Skeletal muscle tissue (tissue), 4 donors: ENCODE results near the gene ITIH2. TPM values are rescaled to one million over a fixed set of nuclear protein-coding genes. Genes with fewer than 3 reads are reported as not detected.
"Not testable (repeated sequence)": the region's sequence is repeated elsewhere in the genome, so short reads cannot be mapped to it uniquely, and the experiment has no call there.

Experiments used
- H3K27ac ChIP-seq: one replicate; pipeline ENCODE4 v1.7.0; 2013; ENCODE audit warnings: mild to moderate bottlenecking, low read depth, low read length, inconsistent platforms
- H3K27me3 ChIP-seq, 3 donors: one replicate each; pipeline ENCODE4 v1.7.0; 2013; ENCODE audit warnings: low read length in 3 of 3; ENCODE audit not compliant: control insufficient read depth in 3 of 3, insufficient read depth in 3 of 3
- H3K36me3 ChIP-seq, 3 donors: one replicate each; pipeline ENCODE4 v1.7.0; 2013; ENCODE audit warnings: low read length in 3 of 3; ENCODE audit not compliant: control insufficient read depth in 3 of 3, insufficient read depth in 3 of 3
- H3K4me1 ChIP-seq, 3 donors: one replicate each; pipeline ENCODE4 v1.7.0; 2013; ENCODE audit warnings: low read length in 3 of 3, mild to moderate bottlenecking in 3 of 3; ENCODE audit not compliant: control insufficient read depth in 3 of 3, insufficient read depth in 3 of 3
- H3K4me3 ChIP-seq, 3 donors: one replicate each; pipeline ENCODE4 v1.7.0; 2013; ENCODE audit warnings: low read length in 3 of 3
- H3K9ac ChIP-seq, 3 donors: one replicate each; pipeline ENCODE4 v1.7.0; 2013; ENCODE audit warnings: low read length in 3 of 3, mild to moderate bottlenecking in 3 of 3, moderate library complexity in 2 of 3, low read depth in 1 of 3
- H3K9me3 ChIP-seq, 3 donors: one replicate each; pipeline ENCODE4 v1.7.0; 2013; ENCODE audit warnings: low read length in 3 of 3; ENCODE audit not compliant: control insufficient read depth in 3 of 3
- total RNA-seq: library from RNA; depleted of rRNA; stranded (reverse); fragments of >200 nt; gene quantifications from one replicate; pipeline ENCODE4 v1.2.3, GENCODE V29; 2014
- donor health status: Osteomylitis.

Gene ITIH2
- total RNA-seq, 1 donor from 2014 or later, result 1.6 TPM

DNA sequence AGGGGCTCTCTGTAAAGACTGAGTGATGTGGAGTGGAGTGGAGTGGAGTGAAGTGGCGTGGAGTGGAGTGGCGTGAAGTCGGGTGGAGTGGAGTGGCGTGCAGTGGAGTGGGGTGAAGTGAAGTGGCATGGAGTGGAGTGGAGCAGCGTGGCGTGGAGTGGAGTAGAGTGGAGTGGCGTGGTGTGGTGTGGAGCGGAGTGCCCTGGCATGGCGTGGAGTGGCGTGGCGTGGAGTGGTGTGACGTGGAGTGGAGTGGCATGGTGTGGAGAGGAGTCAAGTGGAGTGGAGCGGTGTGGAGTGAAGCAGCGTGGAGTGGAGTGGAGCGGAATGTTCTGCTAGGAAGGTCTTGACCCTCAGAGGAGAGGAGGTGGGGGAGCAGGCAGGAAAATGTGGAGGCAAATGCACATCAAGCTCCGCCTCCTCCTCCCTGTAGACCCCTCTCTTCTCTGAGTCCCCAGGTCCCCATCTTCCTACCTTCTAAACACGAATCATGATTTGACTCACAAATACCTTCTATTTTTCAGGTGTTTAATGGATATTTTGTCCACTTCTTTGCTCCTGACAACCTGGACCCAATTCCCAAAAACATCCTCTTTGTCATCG is 19.9 kb downstream of the ITIH2 start:
- no peaks in the 10 kb centered on the region for H3K4me1 ChIP-seq
- H3K27me3 ChIP-seq, result peaks cover 0 to 3% (median under 1%) of the 10 kb centered on the region in 3 donors
- no peak overlapping the region for H3K27ac ChIP-seq
- no peak overlapping the region for H3K9ac ChIP-seq
- H3K36me3 ChIP-seq, result no peaks in the 10 kb centered on the region
- no peak overlapping the region for H3K4me3 ChIP-seq
- no peaks in the 10 kb centered on the region for H3K9me3 ChIP-seq

DNA sequence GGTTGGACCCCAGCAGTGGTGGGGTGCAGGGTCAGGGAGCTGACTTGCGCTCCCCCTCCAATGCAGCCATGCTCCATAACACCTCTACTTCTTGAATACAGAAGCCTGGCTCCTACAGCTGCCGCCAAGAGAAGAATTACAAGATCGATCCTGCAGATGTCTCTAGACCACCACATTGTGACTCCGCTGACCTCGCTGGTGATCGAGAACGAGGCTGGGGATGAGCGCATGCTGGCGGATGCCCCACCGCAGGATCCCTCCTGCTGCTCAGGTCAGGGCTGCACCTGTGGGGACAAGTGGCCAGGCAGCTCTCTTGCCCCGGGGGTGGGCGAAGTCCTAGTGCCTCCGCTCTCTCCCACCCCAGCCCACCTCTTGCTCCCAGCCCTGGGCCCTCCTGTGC is 31.7 kb downstream of the ITIH2 start:
- Histone ChIP-seq H3K4me3 (no peak overlapping the region), H3K36me3 (no peaks in the 10 kb centered on the region), H3K9ac (no peak overlapping the region), H3K4me1 (no peaks in the 10 kb centered on the region), H3K27ac (no peak overlapping the region), H3K9me3 (no peaks in the 10 kb centered on the region), H3K27me3 (no peaks in the 10 kb centered on the region)

DNA sequence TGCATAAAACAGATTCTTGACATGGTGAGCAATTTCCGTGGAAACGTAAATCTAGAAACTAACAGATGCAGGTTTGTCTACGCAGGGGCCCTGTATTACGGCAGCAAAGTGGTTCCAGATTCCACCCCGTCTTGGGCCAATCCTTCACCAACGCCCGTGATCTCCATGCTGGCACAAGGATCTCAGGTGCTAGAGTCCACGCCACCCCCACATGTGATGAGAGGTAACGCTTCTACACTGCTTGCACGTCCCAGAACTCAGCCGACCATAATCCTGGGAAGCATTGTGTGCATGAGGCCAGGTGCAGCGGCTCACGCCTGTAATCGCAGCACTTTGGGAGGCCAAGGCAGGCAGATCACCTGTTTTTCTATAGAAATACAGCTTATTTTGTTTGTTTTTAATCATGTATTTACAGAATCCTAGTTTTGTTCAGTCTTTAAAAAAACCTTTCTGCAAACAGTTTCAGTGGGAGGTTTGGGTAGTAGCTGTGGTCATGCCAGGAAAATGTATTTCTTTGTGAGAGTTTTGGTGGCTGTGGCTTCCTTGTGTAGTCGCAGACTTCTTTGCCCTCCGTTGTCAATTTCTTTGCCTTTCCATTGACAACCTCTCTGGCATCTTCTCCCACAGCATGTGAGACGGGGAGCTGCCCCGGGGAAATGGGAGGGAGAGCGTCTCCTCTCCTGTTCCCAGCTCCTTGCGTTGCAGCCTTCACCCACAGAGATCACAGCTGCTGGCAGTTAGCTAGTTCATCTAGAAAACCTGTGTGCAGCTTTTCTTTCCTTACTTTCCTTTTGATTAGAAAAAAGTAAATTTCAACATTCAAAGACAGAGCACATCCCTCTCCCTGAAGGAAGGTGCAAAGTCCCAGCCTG is 35.7 kb downstream of the ITIH2 start:
- no peaks in the 10 kb centered on the region for H3K36me3 ChIP-seq
- H3K9me3 ChIP-seq, result no peaks in the 10 kb centered on the region
- H3K9ac ChIP-seq, result no peak overlapping the region
- H3K4me1 ChIP-seq, result no peaks in the 10 kb centered on the region
- H3K27ac ChIP-seq, result no peak overlapping the region
- H3K4me3 ChIP-seq, result no peak overlapping the region
- no peaks in the 10 kb centered on the region for H3K27me3 ChIP-seq

DNA sequence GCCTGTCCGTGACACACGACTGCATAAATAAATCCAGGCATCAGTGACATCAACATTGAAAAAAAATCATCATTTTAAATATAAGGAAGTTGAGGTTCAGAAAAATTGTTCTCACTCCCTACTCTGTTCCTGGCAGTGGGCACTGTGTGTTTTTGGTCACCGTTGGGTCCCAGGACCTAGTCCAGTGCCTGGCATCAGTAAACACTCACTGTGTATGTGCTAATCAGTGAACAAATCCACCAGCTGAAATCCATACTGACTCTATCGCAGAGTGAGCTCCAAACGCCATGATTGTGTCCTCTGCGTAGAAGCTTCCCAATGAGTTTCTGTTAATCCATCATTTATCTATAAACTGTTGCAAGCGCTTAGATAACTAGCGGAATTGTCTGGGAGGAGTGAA is 41.2 kb downstream of the ITIH2 start:
- Histone ChIP-seq H3K36me3 (no peaks in the 10 kb centered on the region), H3K9me3 (no peaks in the 10 kb centered on the region), H3K27me3 (no peaks in the 10 kb centered on the region), H3K9ac (no peak overlapping the region), H3K27ac (no peak overlapping the region), H3K4me3 (no peak overlapping the region), H3K4me1 (no peaks in the 10 kb centered on the region)

DNA sequence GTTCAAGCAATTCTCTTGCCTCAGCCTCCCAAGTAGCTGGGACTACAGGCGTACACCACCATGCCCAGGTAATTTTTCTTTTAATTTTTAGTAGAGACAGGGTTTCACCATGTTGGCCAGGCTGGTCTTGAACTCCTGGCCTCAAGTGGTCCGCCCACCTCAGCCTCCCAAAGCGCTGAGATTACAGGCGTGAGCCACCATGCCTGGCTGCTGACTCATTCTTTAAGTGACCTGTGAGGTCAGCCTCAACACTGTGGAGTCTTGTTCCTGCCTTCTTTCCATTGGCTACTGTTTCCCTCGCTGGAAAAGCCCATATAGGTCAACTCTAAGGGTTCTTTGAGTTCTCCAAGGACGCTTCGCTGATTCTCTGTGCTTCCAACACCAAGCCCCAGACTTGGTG is 45.5 kb downstream of the ITIH2 start:
- not testable (repeated sequence) for H3K9me3 ChIP-seq, H3K9ac ChIP-seq, H3K4me1 ChIP-seq, H3K27me3 ChIP-seq, H3K27ac ChIP-seq, H3K4me3 ChIP-seq
- peaks cover 7 to 16% (median 10%) of the 10 kb centered on the region in 3 donors for H3K36me3 ChIP-seq

DNA sequence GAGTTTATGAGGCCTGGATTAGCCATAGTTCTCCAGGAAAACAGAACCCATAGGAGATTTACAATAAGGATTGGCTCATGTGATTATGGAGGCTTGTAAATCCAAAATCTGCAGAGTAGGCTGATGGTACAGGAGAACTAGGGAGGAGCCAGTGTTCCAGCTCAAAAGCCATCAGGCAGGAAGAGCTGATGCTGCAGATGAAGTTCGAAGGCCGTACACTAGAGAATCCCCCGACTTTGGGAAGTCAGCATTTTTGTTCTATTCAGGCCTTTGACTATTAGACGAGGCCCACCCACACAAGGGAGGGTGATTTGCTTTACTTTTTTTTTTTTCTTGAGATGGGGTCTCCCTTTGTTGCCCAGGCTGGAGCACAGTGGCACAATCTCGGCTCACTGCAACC is 47.1 kb downstream of the ITIH2 start:
- H3K36me3 ChIP-seq, result peaks cover 10 to 25% (median 18%) of the 10 kb centered on the region in 3 donors
- H3K9ac ChIP-seq, result no peak overlapping the region
- no peak overlapping the region for H3K4me3 ChIP-seq
- no peak overlapping the region for H3K27ac ChIP-seq
- H3K4me1 ChIP-seq, result no peaks in the 10 kb centered on the region
- H3K27me3 ChIP-seq, result no peaks in the 10 kb centered on the region
- no peaks in the 10 kb centered on the region for H3K9me3 ChIP-seq

DNA sequence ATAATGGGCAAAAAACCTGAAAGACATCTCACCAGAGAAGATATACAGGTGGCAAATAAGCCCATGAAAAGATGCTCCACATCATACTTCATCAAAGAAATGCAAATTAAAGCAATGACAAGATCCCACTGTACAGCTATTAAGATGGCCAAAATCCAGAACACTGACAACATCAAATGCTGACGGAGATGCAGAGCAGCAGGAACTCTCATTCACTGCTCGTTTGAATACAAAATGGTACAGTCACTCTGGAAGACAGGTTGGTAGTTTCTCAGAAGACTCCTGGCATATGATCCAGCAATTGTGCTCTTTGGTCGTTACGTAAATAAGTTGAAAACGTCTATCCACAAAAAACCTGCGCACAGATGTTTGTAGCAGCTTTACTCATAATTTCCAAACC is 49.1 kb downstream of the ITIH2 start:
- no peaks in the 10 kb centered on the region for H3K4me1 ChIP-seq
- peaks cover 16 to 38% (median 28%) of the 10 kb centered on the region in 3 donors for H3K36me3 ChIP-seq
- H3K9ac ChIP-seq, result no peak overlapping the region
- no peaks in the 10 kb centered on the region for H3K27me3 ChIP-seq
- H3K27ac ChIP-seq, result no peak overlapping the region
- H3K4me3 ChIP-seq, result no peak overlapping the region
- H3K9me3 ChIP-seq, result no peaks in the 10 kb centered on the region

DNA sequence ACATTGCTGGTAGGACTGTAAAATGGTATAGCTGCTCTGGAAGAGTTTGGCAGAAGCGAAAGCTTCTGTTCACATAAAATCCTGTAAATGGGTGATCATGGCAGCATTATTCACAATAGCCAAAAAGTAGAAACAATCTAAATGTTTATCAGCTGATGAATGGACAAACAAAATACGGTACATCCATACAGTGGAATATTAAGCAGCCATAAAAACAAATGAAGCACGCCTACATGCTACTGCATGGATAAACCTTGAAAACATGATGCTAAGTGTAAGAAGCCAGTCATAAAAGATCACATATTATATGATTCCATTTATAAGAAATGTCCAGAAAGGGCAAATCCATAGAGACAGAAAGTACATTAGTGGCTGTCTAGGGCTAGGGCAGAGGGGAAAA is 52.0 kb downstream of the ITIH2 start:
- no peak overlapping the region for H3K27ac ChIP-seq
- no peaks in the 10 kb centered on the region for H3K9me3 ChIP-seq
- no peaks in the 10 kb centered on the region for H3K27me3 ChIP-seq
- no peaks in the 10 kb centered on the region for H3K4me1 ChIP-seq
- H3K36me3 ChIP-seq, result peaks cover 18 to 52% (median 38%) of the 10 kb centered on the region in 3 donors
- H3K9ac ChIP-seq, result no peak overlapping the region
- no peak overlapping the region for H3K4me3 ChIP-seq

DNA sequence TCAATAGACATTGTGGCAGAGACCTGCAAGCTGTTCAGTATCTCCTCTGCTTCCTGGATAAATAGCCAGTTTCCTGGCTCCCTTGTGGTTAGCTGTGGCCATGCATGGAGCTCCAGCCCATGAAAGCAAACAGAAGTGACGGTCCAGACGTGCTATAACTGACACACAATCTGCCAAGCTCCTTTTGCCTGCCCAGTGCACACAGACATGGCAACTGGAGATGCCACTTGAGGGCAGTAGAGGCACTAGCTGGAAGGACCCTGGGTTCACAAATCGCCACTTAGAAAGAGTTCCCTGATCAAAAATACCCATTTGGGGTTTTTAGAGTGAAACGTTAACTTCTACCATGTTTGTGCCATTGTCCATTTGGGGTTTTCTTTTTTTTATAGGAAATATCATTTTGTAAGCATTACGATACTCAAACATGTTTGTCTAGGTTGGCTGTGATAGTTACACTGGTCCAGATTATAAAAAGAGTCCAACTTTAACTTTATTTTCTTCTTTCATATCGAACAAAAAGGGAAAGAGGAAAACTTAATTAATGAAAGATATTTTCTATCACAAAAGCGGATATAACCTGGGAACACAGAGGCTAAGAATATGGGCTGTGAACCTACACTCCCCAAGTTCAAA is 53.4 kb downstream of the ITIH2 start:
- Histone ChIP-seq H3K9me3 (no peaks in the 10 kb centered on the region), H3K27me3 (no peaks in the 10 kb centered on the region), H3K4me1 (no peaks in the 10 kb centered on the region), H3K27ac (no peak overlapping the region), H3K36me3 (peaks cover 23 to 63% (median 44%) of the 10 kb centered on the region in 3 donors), H3K9ac (no peak overlapping the region), H3K4me3 (no peak overlapping the region)

DNA sequence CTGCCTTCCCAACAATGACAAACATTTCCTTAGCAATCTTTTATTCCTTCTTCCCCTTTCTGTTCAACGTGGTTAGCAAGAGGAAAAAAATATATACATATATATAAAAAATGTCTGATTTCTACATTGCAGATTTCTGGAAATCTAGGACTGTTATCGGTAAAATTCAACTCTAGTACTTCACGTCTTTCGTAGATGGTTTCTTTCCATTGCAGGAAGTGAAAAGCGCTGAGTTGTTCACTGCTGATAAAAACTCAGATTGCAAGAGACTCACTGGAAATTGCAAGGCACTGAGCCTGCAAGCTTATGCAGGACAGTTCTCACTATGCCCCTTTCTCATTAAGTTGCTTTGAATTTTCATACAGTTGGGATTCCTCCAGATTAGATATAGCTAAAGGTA is 60.8 kb downstream of the ITIH2 start:
- H3K27ac ChIP-seq, result no peak overlapping the region
- H3K27me3 ChIP-seq, result no peaks in the 10 kb centered on the region
- H3K4me3 ChIP-seq, result no peak overlapping the region
- H3K4me1 ChIP-seq, result no peaks in the 10 kb centered on the region
- no peaks in the 10 kb centered on the region for H3K9me3 ChIP-seq
- no peak overlapping the region for H3K9ac ChIP-seq
- peaks cover 33 to 50% (median 44%) of the 10 kb centered on the region in 3 donors for H3K36me3 ChIP-seq
